GM18951 (cell line): Measurements from ENCODE around the gene METRN.

ENCODE experiments used
- POLR2A ChIP-seq: IDR thresholded peaks from 4 replicates; pipeline ENCODE4 v1.6.1; 2011; ENCODE audit warnings: mild to moderate bottlenecking; ENCODE audit not compliant: insufficient read length, insufficient read depth; ENCODE audit errors: extremely low read depth
- in situ Hi-C: fragments of 300-500 bp; cut with MboI; formaldehyde crosslinking; loops from one replicate; pipeline ENCODE4 v1.12.0; 2022; ENCODE audit warnings: low sequenced_read_pairs, mixed read lengths, inconsistent platforms; ENCODE audit not compliant: unreplicated experiment

The METRN gene

DNA sequence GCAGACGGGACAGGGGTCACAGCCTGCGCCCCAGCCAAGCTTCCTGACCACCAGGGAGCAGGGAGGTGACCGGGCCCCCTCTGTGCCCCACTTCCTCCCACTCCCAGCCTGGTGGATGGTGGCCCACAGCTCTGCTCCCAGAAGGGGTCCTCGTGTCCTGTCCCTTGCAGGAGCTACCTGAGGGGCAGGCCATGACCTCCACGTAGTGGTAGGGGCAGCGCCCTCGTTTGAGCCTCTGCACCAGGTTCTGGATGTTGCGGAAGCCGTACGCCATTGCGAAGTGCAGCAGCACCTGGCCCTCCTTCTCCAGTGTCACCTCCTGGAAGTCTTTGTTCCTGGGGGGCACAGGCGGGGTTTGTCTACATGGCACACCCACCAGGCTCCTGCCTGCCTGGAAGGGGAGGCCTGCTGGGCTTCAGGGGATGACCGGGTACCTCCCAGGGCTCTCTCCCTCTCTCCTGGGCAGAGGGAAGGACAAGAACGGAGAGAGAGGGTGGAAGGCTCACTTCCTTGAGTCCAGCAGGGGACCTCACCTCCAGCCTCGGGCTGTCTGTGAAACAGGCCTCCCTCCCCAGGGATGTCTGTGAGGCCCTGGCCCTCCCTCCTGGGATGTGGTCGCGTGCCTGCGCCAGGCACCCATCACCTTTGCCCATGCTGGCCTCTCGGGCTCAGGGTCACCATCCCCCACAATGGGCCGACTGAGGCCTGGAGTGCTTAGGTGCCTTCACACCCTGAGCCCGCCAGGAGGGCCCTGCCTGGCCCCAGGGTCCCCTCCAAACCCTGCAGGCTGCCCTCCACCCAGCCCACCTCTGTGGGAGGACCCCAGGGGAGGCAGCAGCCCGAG lies 16.0 kb downstream of the METRN start:
- in situ Hi-C loops = no loop called here
- TF ChIP-seq POLR2A = no peak

DNA sequence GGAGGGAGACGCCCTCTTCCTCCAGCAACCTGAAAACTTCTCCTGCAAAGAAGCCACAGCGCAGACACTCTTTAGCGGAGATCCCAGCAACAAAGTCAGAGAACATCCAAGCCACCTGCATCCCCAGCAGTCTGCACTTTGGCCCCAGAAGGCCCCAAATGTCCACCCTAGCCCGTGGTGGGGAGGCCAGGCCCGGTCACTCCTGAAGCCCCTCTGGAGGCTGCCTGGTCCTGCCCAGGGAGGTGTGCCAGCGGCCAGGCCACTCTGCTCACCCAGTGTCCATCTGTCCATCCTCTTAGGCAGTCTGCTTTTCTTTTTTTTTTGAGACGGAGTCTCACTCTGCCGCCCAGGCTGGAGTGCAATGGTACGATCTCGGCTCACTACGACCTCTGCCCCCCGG lies 17.4 kb downstream of the METRN start:
- TF ChIP-seq POLR2A = no peak
- in situ Hi-C loops = no loop called here

DNA sequence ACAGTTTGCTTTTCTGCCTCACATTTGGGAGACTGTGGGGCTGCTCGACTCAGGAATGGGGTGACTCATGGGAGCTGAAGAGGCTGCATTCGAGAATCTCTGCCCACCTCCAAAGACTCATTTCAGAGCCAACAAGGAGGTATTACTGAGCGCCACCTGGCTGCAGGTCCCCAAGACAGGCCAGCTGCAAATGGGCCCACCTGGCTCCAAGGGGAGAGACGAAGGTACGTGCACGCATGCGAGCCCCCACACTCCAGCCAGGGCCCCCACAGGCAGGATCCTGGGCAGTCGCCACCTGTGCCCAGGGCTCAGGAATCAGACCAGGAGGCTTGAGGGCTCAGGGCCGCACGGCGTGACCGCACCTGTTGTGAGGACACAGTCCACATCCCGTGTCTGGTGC lies 18.0 kb downstream of the METRN start:
- in situ Hi-C loops = no loop called here
- TF ChIP-seq POLR2A = no peak

DNA sequence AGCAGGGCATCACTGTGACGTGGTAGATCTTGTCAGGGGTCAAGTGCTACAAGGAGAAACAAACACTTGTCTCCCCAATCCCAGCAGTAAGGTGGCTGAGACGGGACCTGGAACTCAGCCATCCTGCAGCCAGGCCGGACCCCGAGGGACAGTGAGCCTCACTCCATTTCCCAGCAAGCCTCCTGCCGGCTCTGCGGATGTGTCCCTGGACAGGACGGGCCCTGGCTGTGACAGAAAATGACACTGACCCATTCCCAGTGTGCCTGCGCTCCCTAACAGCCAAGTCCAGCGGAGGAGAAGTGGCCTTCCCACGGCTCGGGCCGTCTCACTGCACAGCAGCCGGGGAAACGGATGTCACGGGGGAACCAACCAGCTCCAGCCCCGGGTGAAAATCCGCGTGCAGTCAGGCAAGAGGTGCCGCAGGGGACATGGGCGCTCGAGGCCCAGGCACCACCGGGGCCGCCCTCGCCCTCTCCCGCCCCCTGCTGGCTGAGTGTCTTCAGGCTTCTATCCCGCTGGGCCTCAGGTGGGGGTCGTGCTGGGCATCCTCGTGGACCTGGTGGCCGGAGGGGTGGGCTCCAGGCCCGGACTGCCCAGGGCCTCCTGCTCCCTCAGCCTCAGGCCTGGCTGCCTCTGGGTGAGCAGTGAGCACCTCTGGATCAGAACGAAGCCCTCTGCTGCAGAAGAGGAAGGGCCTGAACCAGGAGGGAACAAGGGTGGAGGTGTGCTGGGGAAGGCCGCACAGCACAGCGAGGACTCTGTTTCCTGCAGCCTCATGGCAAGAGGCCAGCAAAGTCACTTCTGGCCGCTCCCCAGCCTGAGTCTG lies 18.7 kb downstream of the METRN start:
- no peak for TF ChIP-seq POLR2A
- in situ Hi-C loops = no loop called here

DNA sequence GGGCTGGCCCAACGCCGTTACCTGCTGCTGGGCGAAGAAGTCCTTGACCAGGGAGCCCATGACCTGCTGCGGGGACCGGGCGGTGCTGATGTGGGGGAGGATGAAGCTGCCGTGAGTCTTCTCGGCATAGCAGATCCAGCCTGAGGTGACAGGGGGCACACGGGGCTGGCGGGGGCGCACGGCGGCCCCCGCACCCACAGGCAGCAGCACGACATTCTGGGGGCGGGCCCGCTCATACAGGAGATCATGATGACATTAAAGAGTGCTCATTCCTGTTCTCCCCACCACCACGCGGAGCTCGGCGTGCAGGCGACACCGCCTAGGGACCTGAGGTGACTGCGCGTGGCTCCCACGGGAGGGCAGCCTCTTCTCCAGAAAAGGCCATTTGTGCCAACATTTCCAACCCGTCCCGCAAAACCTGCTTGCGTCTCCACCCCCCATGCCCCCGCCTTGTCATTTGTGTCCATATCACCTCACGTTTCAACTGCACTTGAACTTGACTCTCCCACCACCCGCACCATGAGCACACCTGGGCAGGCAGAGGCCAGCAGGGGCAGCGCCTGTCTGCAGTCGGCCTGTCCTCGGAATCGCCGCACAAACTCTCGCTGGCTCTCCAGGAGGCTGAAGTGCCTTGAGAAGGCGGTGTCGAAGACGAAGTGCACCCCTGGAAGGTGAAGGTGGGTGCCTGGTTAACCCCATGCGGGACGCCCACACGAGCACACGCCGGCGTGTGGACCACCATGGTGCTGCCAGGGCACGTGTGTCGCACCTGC lies 19.5 kb downstream of the METRN start:
- no peak for TF ChIP-seq POLR2A
- in situ Hi-C loops = no loop called here

DNA sequence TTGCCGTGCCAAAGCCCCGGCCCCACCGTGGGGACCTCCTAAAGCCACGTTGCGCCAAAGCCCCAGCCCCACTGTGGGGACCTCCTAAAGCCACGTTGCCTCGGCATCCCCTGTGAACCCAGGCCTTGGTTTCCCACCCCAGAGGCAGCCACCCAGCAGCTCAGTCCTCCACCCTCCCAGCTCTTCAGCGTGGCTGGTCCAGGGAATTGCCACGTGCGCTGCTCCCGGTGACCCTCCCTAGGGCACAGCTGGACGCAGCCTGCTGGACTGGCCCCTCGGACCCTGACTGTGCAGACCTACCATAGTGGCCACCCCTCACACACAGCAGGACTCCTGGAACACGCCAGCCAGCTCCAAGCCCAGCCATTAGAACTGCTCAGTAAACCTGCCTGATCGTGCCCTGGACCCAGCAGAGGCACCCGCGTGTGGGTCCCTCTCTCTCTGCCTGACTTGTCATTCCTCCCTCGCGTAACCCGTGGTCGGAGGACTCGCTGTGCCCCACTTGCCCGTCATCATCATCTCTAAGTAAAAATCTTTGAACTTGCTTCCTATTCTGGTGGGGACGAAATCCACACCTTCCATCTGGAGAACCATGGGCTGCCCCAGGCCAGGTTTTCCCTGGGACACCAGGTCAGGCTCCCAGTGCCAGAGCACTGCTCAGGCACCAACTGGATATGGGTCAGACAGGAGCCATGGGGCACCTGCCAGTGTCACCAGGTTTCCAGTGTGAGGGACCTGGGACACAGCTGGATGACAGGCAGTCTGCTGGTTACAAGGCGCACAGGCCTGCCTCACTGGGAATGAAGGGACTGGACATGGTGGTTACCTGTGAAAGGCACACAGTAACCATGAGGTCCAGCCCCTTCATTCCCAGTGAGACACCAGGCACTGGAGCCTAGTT lies 20.3 kb downstream of the METRN start:
- TF ChIP-seq POLR2A = no peak
- in situ Hi-C loops = no loop called here

DNA sequence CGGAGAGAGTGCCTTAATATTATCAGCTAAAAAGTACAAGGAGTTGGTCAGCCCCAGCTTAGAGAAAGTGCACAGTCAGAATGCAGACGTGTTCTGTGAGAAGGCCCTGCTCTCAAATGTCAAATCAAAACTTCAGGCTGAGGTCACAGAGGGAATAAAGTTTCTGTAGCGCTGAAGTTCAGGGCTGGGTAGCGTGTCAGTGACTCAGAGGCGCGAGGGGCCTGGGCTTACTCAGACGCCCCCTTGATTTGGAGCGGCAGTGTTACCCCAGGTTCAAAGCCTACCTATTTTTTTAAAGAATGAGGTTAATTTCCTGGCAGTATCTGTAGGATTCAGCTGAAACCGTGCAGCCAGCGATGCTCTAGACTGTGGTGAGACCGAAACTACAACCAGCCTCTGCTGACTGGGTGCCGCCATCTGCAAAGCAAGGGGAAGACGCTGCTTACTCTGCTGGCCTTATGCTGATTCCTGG lies 21.1 kb downstream of the METRN start:
- no peak for TF ChIP-seq POLR2A
- in situ Hi-C loops = no loop called here

DNA sequence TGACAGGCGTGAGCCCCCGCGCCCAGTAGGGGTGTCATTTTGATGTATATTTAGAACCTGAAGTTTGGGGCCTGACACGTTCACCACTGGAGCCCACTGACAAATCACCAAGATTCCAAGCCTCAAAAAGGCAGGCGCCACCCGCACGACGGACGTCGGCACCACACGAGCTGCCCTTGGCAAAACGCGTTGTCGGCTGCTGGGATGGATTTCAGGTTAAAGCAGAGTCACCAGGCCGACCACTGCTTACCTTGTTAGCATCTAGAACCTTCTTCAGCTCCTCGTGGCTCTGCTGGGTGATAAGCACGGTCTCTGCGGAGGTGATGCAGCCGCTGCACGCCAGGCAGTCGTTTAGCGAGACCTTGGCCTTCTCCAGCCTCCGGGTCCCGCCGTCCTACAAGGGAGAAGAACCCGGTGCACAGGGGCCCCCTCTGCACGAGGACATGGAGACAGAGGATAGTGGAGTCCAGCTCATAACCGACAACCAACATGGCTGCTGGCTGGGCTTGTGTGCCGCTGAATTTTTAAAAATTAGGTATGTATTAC lies 22.1 kb downstream of the METRN start:
- TF ChIP-seq POLR2A = no peak
- in situ Hi-C loops = no loop called here

DNA sequence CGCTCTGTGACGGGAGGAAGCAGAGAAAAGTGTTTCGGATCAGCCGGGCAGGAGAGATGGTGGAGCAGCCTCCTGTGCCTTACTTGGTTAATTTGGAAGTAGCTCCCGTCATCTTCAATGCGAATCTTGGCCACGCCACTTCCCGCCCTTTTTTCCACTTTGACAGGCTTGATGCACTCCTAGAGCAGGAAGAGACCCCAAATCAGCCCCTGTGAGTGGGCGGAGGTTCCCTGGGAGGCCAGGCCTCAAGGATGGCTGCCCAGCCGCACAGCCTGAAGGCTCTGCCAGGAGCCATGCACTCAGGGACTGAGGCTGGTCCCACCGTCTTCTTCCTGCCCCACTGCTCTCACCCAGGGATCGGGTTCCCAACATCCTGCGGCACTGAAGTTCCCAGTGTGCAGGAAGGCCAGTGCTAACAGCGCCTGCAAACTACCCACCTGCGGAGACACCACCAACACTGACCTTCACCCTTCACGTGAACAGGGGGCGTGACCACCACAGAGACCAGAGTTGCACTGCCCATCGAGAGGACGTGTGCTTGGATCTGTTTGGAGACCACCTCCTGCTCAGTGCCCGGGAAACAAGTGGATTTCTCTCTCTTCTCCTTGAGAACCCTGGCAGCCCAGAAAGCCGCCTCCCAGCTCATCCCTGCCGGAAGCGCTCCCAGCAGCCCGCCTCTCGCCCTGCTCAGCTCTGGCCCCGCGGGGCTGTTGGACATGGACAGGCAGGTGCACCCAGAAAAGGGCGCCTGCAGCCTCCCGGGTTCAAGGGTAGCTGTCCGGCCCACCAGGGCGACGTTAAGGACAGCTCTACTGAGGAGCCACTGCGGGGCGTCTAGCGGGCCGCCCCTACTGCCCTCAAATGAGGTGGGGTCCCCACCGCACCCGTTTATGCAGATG lies 24.9 kb downstream of the METRN start:
- no peak for TF ChIP-seq POLR2A
- in situ Hi-C loops = no loop called here

DNA sequence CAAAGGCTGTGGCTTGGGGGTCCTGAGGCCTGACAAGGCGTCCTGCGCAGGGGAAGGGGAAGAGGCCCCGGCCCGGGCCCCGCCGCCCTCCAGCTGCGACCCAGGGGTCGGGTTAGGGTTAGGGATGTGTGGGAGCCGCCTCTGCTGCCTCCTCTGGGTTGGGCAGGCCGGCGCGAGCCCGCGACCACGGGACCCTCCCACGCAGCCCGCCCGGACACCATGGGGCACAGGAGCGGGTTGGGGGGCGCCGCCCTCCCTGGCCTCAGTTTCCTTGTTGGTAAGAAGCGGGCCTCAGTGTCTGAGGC lies 25.5 kb downstream of the METRN start:
- in situ Hi-C loops = no loop called here
- TF ChIP-seq POLR2A = no peak

DNA sequence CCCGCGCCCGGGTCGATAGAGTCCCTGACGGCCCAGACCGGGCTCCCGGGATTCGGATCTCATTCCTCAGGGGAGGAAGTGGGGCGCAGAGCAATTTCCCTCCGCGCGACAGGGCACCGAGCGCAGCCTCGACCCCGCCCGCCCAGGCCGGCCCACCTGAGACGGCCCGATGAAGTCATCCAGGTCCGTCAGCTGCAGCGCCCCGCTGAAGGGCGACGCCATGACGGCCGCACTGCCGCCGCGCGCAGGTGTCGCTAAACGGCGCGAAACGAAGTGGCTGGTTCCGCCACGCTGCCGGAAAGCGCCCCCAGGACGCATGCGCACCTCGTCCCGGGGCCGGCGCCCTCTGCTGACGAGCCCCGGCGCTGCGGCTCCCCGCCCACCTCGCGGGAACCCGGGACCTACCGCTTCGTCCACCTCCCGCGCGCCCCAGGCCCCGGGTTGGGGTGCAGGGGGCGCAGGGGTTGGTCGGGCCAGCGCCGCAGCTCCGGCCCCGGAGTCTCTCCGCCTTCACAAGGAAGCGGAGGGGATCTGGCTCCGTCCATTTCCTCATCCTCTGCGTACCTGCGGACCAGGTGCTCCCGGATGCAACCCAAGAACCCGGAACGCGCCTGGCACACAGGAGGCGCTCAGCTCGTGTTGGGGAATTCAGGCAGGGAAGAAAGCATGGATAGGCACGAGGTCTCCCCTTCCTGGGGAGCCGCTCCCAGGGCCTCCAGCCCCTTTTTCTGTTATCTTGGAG lies 26.0 kb downstream of the METRN start, which contains the start of gene CIAO3:
TSS of gene CIAO3 (minus strand) at position 234 of the 742 bp plus-strand sequence. CDS start at position 222, 12 bp downstream.
- TF ChIP-seq POLR2A = peak; percentile 86
- in situ Hi-C loops = no loop called here
